Neural crest cell (in vitro differentiated cells): ENCODE data around the gene MICALL1. TPM values are rescaled to one million over a fixed set of nuclear protein-coding genes. Genes with fewer than 3 reads are reported as not detected.
"Not testable (repeated sequence)": the region's sequence is repeated elsewhere in the genome, so short reads cannot be mapped to it uniquely, and the experiment has no call there.

ENCODE experiments used
- DNase-seq: peaks from one replicate; pipeline ENCODE4 v3.0.0; 2021; ENCODE audit warnings: low read depth, mixed read lengths, low spot score
- H3K27ac Mint-ChIP-seq: one replicate; pipeline ENCODE4 v1.8.0; 2021; ENCODE audit warnings: mild to moderate bottlenecking, mixed read lengths; ENCODE audit not compliant: unreplicated experiment
- H3K27me3 Mint-ChIP-seq: 2 replicates; pipeline ENCODE4 v1.8.0; 2021; ENCODE audit warnings: low read depth, mild to moderate bottlenecking, mixed read lengths
- H3K36me3 Mint-ChIP-seq: 2 replicates; pipeline ENCODE4 v1.8.0; 2021; ENCODE audit warnings: low read depth, mild to moderate bottlenecking, mixed read lengths
- H3K4me1 Mint-ChIP-seq: 2 replicates; pipeline ENCODE4 v1.8.0; 2021; ENCODE audit warnings: mixed read lengths
- H3K4me3 Mint-ChIP-seq: one replicate; pipeline ENCODE4 v1.8.0; 2021; ENCODE audit warnings: mild to moderate bottlenecking, mixed read lengths
- H3K9me3 Mint-ChIP-seq: 2 replicates; pipeline ENCODE4 v1.8.0; 2021; ENCODE audit warnings: mixed read lengths
- total RNA-seq: library from RNA; stranded (reverse); gene quantifications from 2 replicates; pipeline ENCODE4 v1.2.1, GENCODE V29; 2021
- TF ChIP-seq, protein P1 (sequence below): fragments of 200-600 bp; sonication (generic); conservative IDR thresholded peaks from 2 replicates; pipeline ENCODE4 v1.5.0; 2021; ENCODE audit warnings: antibody characterized with exemption, mild to moderate bottlenecking

The MICALL1 gene
- total RNA-seq, 1 donor from 2014 or later, result 49.1 TPM

DNA sequence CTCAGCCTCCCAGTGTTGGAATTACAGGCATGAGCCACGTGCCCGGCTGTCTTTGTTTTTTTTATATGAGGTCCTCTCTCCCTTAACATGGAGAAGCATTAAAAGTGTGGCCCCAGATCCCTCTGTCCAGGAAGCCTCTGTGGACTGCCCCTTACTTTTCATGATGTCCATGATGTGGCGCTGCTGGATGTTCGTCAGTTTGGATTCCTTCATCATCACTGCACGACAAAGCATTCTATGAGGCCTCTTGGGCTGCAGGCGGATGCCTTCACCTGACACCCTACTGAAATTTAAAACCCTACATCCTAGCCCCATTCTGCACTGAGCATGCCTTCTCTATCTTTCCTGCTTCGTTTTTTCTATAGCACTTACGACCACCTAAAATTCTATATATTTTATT is 45.2 kb downstream of the MICALL1 start:
- H3K36me3 Mint-ChIP-seq, result no peaks in the 10 kb centered on the region
- H3K27me3 Mint-ChIP-seq, result no peaks in the 10 kb centered on the region
- H3K4me3 Mint-ChIP-seq, result peak overlapping the region; percentile 78
- H3K9me3 Mint-ChIP-seq, result no peaks in the 10 kb centered on the region
- TF ChIP-seq, protein P1, sequence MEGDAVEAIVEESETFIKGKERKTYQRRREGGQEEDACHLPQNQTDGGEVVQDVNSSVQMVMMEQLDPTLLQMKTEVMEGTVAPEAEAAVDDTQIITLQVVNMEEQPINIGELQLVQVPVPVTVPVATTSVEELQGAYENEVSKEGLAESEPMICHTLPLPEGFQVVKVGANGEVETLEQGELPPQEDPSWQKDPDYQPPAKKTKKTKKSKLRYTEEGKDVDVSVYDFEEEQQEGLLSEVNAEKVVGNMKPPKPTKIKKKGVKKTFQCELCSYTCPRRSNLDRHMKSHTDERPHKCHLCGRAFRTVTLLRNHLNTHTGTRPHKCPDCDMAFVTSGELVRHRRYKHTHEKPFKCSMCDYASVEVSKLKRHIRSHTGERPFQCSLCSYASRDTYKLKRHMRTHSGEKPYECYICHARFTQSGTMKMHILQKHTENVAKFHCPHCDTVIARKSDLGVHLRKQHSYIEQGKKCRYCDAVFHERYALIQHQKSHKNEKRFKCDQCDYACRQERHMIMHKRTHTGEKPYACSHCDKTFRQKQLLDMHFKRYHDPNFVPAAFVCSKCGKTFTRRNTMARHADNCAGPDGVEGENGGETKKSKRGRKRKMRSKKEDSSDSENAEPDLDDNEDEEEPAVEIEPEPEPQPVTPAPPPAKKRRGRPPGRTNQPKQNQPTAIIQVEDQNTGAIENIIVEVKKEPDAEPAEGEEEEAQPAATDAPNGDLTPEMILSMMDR, result no peak
- no peak overlapping the region for H3K27ac Mint-ChIP-seq
- H3K4me1 Mint-ChIP-seq, result peaks cover 33% of the 10 kb centered on the region
- no peak for DNase-seq

DNA sequence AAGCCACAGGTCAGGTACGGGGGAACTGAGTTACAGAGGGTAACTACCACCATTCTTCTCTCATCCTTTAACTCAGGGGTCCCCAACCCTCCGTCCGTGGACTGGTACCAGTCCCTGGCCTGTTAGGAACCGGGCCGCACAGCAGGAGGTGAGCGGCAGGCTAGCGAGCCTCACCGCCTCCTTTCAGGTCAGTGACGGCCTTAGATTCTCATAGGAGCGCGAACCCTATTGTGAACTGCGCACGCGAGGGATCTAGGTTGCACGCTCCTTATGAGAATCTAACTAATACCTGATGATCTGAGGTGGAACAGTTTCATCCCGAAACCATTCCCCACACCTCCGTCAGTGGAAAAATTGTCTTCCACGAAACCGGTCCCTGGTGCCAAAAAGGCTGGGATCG is 46.5 kb downstream of the MICALL1 start:
- H3K36me3 Mint-ChIP-seq, DNase-seq, H3K27ac Mint-ChIP-seq, H3K9me3 Mint-ChIP-seq, H3K27me3 Mint-ChIP-seq: not testable (repeated sequence)
- peaks cover 41% of the 10 kb centered on the region for H3K4me1 Mint-ChIP-seq
- H3K4me3 Mint-ChIP-seq, result peak overlapping the region; percentile 96

DNA sequence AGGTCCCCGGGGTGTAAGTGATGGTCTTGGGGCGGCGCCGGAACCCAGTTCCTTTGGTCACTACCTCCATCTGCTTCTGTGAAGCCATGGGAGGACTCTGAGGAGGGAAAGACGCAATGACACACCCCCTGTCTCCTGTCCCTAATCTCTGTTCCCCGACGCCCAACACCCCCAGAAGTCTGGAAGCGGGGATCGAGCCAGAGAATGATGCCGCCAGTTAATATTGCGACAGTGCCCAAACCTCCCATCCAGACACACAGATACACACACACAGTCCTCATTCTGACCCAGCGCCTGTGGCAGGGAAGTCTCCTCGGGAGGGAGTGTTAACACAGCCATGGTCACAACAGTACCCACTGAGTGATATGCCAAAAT is 47.0 kb downstream of the MICALL1 start:
- Mint-ChIP-seq H3K36me3 (peaks cover 9% of the 10 kb centered on the region), H3K4me1 (peaks cover 41% of the 10 kb centered on the region), H3K27ac (peak overlapping the region; percentile 89), H3K9me3 (no peaks in the 10 kb centered on the region), H3K27me3 (no peaks in the 10 kb centered on the region), H3K4me3 (peak overlapping the region; percentile 96)
- DNase-seq, result no peak
- TF ChIP-seq, protein P1, result no peak

DNA sequence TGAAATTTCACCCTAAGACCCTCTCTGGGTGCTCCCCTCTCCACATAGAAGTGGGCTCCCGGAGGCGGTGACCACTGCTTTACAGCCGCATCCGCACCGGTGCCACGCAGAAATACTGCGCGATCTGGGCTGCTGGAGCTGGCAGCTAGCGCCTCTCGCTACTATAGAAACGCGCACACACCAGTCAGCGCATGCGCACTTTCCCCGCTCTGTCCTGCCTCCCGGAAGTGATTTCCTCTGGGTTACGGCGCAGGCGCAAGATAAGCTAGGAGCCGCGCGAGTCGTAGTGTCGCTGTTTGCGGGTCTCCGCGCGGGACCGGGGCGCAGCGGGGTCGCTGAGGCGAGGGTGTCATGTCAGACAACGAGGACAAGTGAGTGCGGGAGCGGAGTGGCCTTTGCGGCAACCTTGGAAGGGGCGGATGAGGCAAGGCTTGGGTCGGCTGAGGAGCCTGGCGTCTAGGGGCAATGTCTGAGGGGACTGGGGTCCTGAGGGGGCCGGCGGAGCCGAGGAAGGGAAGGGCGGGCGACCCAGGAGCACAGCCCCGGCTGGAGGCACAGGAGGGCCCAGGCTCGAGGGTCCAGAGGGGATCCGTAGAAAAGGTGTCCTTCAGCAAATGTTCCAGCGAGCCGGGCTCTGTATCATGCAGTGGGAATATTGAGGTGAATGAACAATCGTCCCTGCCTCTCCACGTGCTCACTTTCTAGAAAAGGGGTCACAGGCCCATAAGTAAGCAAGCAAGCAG is 47.5 kb downstream of the MICALL1 start, which contains the start of the genes C22orf23 and POLR2F:
TSS of gene C22orf23 (minus strand) at position 165 of the 743 bp plus-strand sequence. CDS start 452 bp downstream, outside the sequence.
TSS of gene POLR2F (plus strand) at position 263 of the 743 bp plus-strand sequence. CDS start at position 352, 89 bp downstream.
- no peaks in the 10 kb centered on the region for H3K27me3 Mint-ChIP-seq
- H3K9me3 Mint-ChIP-seq, result no peaks in the 10 kb centered on the region
- H3K4me1 Mint-ChIP-seq, result peaks cover 41% of the 10 kb centered on the region
- TF ChIP-seq, protein P1, result no peak
- H3K27ac Mint-ChIP-seq, result peak within 1 kb of the TSS; percentile 89
- peaks cover 11% of the 10 kb centered on the region for H3K36me3 Mint-ChIP-seq
- peak; percentile 98 for DNase-seq
- peak within 1 kb of the TSS; percentile 96 for H3K4me3 Mint-ChIP-seq

DNA sequence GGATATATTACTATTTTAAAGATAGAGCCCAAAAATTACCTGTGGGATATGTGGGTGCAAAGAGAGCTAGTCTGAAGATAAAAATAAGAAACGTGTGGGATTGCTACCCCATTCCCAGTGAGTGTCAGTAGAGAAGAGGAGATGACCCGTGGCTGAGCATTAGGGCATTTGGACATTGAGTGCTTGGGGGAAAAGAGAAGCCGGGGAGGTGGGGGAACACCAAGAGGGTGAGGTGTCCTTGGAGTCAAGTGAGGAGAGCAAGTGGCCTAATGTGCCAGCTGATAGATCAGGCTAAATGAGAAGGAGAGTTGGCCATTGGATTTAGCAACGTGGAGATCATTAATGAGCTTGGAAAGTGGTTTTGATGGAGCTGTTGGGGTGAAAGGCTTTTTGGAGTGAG is 48.6 kb downstream of the MICALL1 start:
- Mint-ChIP-seq H3K4me3 (peak overlapping the region; percentile 96), H3K27ac (no peak overlapping the region), H3K36me3 (peaks cover 22% of the 10 kb centered on the region), H3K9me3 (no peaks in the 10 kb centered on the region), H3K4me1 (peaks cover 41% of the 10 kb centered on the region), H3K27me3 (no peaks in the 10 kb centered on the region)
- TF ChIP-seq, protein P1, result no peak
- DNase-seq, result no peak

DNA sequence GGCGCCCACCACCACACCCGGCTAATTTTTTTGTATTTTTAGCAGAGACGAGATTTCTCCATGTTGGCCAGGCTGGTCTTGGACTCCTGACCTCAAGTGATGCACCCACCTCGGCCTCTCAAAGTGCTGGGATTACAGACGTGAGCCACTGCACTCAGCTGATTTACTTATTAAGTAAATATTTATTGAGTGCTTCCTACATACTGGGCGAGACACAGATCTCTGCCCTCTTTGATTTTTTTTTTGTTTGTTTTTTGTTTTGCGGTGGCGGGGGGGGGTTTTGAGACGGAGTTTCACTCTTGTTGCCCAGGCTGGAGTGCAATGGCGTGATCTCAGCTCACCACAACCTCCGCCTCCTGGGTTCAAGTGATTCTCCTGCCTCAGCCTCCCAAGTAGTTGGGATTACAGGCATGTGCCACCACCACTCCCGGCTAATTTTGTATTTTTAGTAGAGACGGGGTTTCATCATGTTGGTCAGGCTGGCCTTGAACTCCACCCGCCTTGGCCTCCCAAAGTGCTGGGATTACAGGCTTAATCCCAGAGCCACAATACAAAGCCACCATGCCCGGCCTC is 49.8 kb downstream of the MICALL1 start:
- peaks cover 22% of the 10 kb centered on the region for H3K36me3 Mint-ChIP-seq
- H3K27me3 Mint-ChIP-seq, result not testable (repeated sequence)

More for the DNA sequence above, 49.8 kb downstream of the MICALL1 start:
- H3K27ac Mint-ChIP-seq, H3K9me3 Mint-ChIP-seq, DNase-seq: not testable (repeated sequence)
- peak overlapping the region; percentile 25 for H3K4me3 Mint-ChIP-seq
- peaks cover 41% of the 10 kb centered on the region for H3K4me1 Mint-ChIP-seq
